Rectal smooth muscle tissue (tissue), 1 donor: ENCODE measurements around the gene SCGB1D2.

Source experiments
- H3K27ac ChIP-seq: one replicate; pipeline ENCODE4 v1.7.0; 2013; ENCODE audit warnings: low read depth, low read length, inconsistent platforms
- H3K27me3 ChIP-seq: one replicate; pipeline ENCODE4 v1.7.0; 2013; ENCODE audit warnings: low read length; ENCODE audit not compliant: control insufficient read depth, insufficient read depth
- H3K36me3 ChIP-seq: one replicate; pipeline ENCODE4 v1.7.0; 2013; ENCODE audit warnings: low read length; ENCODE audit not compliant: control insufficient read depth, insufficient read depth
- H3K4me1 ChIP-seq: one replicate; pipeline ENCODE4 v1.7.0; 2013; ENCODE audit warnings: low read length; ENCODE audit not compliant: control insufficient read depth, insufficient read depth
- H3K4me3 ChIP-seq: one replicate; pipeline ENCODE4 v1.7.0; 2013; ENCODE audit warnings: low read length
- H3K9ac ChIP-seq: one replicate; pipeline ENCODE4 v1.7.0; 2013; ENCODE audit warnings: low read length

The SCGB1D2 gene

DNA sequence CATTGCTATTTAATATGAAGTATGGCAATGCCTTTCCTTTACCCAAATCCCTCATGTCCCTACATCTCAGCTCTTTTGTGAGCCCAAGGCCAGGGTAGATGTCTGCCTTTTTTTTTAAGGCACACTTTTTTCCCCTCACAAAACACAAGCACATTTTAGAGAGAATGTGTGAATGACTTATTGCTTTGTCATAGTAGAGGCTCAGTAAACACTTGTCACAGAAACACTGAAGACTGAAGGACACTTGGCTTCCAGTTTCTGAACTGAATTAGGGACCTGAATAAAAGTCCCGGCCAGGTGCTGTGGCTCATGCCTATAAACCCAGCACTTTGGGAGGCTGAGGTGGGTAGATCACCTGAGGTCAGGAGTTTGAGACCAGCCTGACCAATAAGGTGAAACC, 25.0 kb downstream of the SCGB1D2 start:
- no peaks in the 10 kb centered on the region for H3K27me3 ChIP-seq
- no peak overlapping the region for H3K4me3 ChIP-seq
- no peak overlapping the region for H3K9ac ChIP-seq
- H3K27ac ChIP-seq = no peak overlapping the region
- no peaks in the 10 kb centered on the region for H3K4me1 ChIP-seq
- no peaks in the 10 kb centered on the region for H3K36me3 ChIP-seq

DNA sequence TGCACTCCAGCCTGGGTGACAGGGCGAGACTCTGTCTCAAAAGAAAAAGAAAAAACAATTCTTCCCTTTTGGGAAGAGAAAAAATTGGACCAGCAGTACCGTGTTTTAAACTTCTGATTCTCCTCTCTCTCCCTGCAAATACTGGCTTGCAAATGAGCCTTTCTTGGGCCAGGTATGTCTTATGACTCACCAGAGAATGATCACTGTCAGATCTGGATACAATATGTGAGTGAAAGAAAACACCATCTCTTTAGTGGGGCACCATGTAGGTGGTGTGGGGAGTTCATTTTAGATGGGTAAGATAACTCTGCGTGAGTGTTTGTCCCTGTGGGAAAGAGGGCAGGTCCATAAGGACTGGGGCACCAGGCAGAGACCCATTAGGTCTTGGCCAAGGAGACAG, 25.5 kb downstream of the SCGB1D2 start:
- H3K4me3 ChIP-seq = no peak overlapping the region
- no peak overlapping the region for H3K27ac ChIP-seq
- H3K9ac ChIP-seq = no peak overlapping the region
- no peaks in the 10 kb centered on the region for H3K4me1 ChIP-seq
- H3K36me3 ChIP-seq = no peaks in the 10 kb centered on the region
- no peaks in the 10 kb centered on the region for H3K27me3 ChIP-seq

DNA sequence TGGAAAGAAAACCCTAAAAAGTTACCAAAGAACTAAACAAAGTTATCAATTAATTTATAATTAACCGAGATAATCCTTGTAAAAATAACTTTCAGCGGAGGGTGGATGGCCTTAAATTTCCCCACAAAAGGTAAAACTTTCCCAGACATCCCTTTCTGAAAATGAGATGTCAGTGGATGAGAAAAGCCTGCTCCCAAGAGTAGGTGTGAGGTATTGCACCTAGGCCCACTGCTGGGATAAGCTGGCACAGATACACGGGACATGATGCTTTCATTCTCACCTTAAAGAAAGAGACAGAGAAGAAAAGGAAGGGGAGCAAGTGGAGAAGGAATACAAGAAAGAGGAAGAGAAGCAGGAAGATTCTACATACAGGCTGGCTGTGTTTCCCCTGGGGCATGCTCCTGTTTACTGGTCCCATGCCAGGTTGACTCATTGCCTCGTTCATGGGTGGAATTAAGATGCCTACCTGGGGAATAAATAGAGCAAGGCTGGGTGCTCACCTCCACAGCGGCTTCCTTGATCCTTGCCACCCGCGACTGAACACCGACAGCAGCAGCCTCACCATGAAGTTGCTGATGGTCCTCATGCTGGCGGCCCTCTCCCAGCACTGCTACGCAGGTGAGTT, 27.7 kb downstream of the SCGB1D2 start, which contains the start of gene SCGB2A2:
Gene SCGB2A2 (plus strand): TSS at position 505 of the 625 bp plus-strand sequence. CDS start 59 bp downstream, at position 564.
- no peaks in the 10 kb centered on the region for H3K27me3 ChIP-seq
- no peaks in the 10 kb centered on the region for H3K36me3 ChIP-seq
- H3K9ac ChIP-seq = no peak within 1 kb of the TSS
- no peak within 1 kb of the TSS for H3K27ac ChIP-seq
- H3K4me1 ChIP-seq = no peaks in the 10 kb centered on the region
- no peak within 1 kb of the TSS for H3K4me3 ChIP-seq

DNA sequence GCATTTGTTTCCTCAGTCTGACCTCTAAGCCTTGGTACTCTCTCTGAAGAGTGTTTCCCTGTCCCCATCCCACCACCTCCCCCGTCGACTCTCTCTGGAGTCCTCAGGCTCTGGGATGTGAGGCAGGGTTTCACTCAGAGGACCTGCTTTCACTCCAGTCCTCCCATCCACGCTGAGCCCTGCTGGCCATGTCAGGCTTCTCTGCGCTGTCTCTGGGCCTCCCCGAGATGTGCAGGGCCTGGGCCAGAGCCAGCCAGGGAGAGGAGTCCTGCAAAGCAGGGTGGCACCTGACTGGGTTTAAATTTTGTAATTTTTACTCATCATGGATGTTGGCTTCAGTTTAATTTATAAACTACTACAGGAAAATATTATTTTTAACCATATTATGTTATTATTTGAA, 31.2 kb downstream of the SCGB1D2 start:
- no peak overlapping the region for H3K9ac ChIP-seq
- H3K27me3 ChIP-seq = no peaks in the 10 kb centered on the region
- H3K4me3 ChIP-seq = no peak overlapping the region
- H3K4me1 ChIP-seq = no peaks in the 10 kb centered on the region
- no peak overlapping the region for H3K27ac ChIP-seq
- H3K36me3 ChIP-seq = no peaks in the 10 kb centered on the region

DNA sequence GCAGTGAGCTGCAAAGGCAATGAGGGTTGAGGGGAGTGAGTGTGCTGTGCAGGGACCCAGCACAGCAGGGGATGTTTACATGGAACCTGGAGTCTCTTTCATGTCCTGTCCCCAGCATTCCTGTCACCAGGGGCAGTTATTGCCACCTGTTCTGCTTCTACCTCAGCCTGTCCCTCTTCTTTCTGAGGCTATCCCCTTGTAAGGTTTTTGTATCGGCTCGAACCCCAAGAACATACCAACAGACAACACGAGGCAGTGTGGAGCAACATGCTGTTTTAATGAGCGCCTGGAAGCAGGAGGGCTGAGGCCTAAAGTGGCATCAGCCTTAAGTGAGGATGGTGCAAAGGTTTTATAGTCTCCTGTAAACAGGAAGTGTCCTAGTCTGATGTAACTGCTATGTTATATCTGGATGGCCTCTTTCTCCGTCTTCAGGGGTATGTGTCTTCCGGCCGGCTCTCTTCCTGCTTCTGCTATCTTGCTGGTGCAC, 31.8 kb downstream of the SCGB1D2 start:
- H3K27me3 ChIP-seq = no peaks in the 10 kb centered on the region
- H3K4me1 ChIP-seq = no peaks in the 10 kb centered on the region
- H3K27ac ChIP-seq = no peak overlapping the region
- no peaks in the 10 kb centered on the region for H3K36me3 ChIP-seq
- no peak overlapping the region for H3K9ac ChIP-seq
- no peak overlapping the region for H3K4me3 ChIP-seq

DNA sequence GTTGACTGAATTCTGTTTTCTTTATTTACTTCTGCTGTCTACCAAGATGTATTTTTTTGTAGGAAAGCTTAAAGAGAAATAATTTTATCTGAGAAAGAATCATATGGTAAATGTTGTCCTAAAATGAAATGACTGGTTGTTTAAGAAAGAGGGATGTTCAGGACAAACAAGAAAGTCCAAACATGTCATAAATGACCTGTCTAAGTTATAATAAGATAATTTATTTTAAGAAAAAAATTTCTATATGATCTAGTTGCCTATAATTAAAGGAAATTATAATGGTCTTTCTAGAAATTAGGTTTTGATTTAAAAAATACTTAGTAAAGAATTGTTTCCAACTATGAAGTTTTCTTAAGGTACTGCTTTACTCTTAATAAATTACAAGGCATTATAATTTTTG, 38.4 kb downstream of the SCGB1D2 start:
- Histone ChIP-seq H3K36me3 (no peaks in the 10 kb centered on the region), H3K4me1 (no peaks in the 10 kb centered on the region), H3K27me3 (no peaks in the 10 kb centered on the region), H3K9ac (no peak overlapping the region), H3K27ac (no peak overlapping the region), H3K4me3 (no peak overlapping the region)
